ENCODE results near the gene SBF2. TPM values are rescaled to one million over a fixed set of nuclear protein-coding genes. Genes with fewer than 3 reads are reported as not detected.

The SBF2 gene
- total and polyA plus RNA-seq, 3 donors from 2014 or later = 27.8 to 52.8 (median 48.7) TPM

DNA sequence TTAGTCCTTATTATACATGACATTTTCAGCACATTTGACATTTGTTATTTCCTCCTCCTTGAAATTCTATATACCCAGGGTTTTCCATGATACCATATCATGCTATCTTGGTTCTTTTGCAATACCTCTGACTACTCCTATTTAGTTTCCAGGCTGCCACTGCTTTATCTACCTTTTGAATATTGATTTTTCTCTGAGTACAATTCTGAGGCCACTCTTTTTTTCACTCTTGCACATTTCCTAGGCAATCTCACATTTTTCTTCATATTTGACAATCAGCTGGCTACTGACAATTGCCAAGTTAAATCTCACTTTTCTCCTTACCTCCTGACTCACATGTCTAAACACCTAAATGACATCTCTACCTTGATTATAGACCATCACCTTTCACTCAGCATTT lies 11.9 kb downstream of the SBF2 start:
- Histone ChIP-seq H3K4me1 (no peaks in the 10 kb centered on the region), H3K27ac (no peak overlapping the region), H3K4me3 (no peak overlapping the region), H3K9me3 (no peaks in the 10 kb centered on the region), H3K27me3 (no peaks in the 10 kb centered on the region), H3K36me3 (ENCODE audit: low read depth, missing control alignments) (no peaks in the 10 kb centered on the region)
- intact Hi-C loops (cut with DNase I; ENCODE audit: low total_unique reads) = no loop called here
- no peak for DNase-seq
- TF ChIP-seq POLR2A (IDR thresholded peaks at IDR 0.05) = no peak
- TF ChIP-seq, protein P1, sequence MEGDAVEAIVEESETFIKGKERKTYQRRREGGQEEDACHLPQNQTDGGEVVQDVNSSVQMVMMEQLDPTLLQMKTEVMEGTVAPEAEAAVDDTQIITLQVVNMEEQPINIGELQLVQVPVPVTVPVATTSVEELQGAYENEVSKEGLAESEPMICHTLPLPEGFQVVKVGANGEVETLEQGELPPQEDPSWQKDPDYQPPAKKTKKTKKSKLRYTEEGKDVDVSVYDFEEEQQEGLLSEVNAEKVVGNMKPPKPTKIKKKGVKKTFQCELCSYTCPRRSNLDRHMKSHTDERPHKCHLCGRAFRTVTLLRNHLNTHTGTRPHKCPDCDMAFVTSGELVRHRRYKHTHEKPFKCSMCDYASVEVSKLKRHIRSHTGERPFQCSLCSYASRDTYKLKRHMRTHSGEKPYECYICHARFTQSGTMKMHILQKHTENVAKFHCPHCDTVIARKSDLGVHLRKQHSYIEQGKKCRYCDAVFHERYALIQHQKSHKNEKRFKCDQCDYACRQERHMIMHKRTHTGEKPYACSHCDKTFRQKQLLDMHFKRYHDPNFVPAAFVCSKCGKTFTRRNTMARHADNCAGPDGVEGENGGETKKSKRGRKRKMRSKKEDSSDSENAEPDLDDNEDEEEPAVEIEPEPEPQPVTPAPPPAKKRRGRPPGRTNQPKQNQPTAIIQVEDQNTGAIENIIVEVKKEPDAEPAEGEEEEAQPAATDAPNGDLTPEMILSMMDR (IDR thresholded peaks at IDR 0.05) = no peak

DNA sequence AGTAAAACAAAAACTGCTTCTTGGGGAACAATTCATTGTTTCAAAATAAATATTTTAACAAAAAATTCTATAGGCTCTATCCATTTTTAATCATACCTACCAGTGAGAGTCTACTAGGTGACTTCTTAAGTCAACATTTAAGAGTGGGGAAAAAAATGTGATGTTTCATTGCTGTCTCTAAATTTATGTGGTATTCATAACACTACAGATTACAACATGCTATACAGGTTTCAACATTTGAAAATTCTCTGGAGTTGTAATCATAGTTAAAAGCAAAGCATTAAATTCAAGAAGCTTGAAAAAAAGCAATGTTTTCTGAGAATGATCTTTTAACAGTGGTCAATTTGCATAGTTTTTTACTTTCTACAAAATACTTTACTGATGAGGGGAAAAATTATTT lies 18.3 kb downstream of the SBF2 start:
- Histone ChIP-seq H3K4me3 (no peak overlapping the region), H3K27me3 (no peaks in the 10 kb centered on the region), H3K9me3 (no peaks in the 10 kb centered on the region), H3K36me3 (ENCODE audit: low read depth, missing control alignments) (no peaks in the 10 kb centered on the region), H3K27ac (no peak overlapping the region), H3K4me1 (no peaks in the 10 kb centered on the region)
- no peak for TF ChIP-seq POLR2A (IDR thresholded peaks at IDR 0.05)
- TF ChIP-seq, protein P1 (IDR thresholded peaks at IDR 0.05) = no peak
- no peak for DNase-seq
- intact Hi-C loops (cut with DNase I; ENCODE audit: low total_unique reads) = no loop called here

DNA sequence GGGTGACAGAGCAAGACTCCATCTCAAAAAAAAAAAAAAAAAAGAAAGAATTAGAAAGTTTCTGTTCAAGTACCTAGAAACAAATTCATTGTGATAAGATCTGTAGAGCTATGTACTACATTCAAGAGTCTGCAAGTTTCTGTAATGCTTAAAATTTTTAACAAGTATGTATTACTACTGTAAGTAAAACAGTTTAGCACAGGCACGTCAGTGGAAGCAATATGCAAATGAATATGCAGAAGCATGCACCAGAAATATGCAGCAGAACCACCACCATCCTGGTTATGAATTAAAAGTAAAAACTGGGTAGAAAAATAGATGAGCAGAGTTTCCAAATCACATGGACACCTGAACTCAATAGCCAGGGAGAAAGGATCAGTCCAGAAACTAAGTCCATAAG lies 19.3 kb downstream of the SBF2 start:
- intact Hi-C loops (cut with DNase I; ENCODE audit: low total_unique reads) = no loop called here
- WGBS, 2 donors = 56 to 60% methylated on average over 1 of the region's 1 CpG
- DNase-seq = no peak

DNA sequence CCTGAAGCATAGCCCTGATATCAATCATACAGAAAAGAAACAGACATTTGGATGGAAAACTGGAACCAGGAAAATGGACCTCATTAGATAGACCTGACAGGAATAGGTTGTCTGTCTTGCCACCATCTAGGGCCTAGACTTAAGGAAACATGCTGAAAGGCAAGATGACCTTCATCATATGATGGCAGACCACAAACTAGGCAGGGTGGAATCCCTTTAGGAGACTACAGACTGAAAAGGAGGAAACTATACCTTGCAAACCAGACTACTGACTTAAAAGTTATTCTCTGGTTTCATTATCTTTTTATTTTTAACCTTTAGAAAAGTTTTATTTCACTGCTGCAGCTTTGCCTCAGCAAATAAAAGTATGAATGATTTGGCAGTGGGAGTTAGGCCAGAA lies 20.3 kb downstream of the SBF2 start:
- no peaks in the 10 kb centered on the region for H3K27me3 ChIP-seq
- intact Hi-C loops (cut with DNase I; ENCODE audit: low total_unique reads) = no loop called here
- no peak for DNase-seq
- H3K9me3 ChIP-seq = no peaks in the 10 kb centered on the region
- no peaks in the 10 kb centered on the region for H3K4me1 ChIP-seq
- H3K4me3 ChIP-seq = no peak overlapping the region
- H3K36me3 ChIP-seq (ENCODE audit: low read depth, missing control alignments) = no peaks in the 10 kb centered on the region
- no peak for TF ChIP-seq POLR2A (IDR thresholded peaks at IDR 0.05)
- TF ChIP-seq, protein P1 (IDR thresholded peaks at IDR 0.05) = no peak
- no peak overlapping the region for H3K27ac ChIP-seq

More for the DNA sequence above, 19.3 kb downstream of the SBF2 start:
- H3K9me3 ChIP-seq = no peaks in the 10 kb centered on the region
- H3K4me1 ChIP-seq = no peaks in the 10 kb centered on the region
- H3K4me3 ChIP-seq = no peak overlapping the region
- TF ChIP-seq, protein P1 (IDR thresholded peaks at IDR 0.05) = no peak
- TF ChIP-seq POLR2A (IDR thresholded peaks at IDR 0.05) = no peak
- H3K27me3 ChIP-seq = no peaks in the 10 kb centered on the region
- no peaks in the 10 kb centered on the region for H3K36me3 ChIP-seq (ENCODE audit: low read depth, missing control alignments)
- no peak overlapping the region for H3K27ac ChIP-seq

DNA sequence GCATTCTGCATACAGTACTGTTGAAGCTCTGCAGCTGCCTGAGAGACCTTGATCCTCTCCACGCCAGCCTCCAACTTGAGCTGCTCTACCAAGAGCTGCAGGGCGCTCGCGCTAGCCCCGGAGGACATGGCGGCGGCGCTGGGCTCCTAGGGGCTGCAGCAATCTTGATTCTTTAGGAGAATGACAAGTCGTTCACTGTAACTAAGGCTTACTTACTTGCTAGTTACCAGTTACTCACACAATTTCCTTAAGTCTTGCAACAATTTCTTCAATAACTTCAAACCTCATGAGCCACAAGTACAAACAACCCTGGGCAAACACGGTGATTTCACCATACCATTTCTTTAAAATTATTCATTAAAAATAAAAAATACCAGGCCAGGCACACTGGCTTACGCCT lies 21.9 kb downstream of the SBF2 start:
- no peaks in the 10 kb centered on the region for H3K4me1 ChIP-seq
- H3K36me3 ChIP-seq (ENCODE audit: low read depth, missing control alignments) = no peaks in the 10 kb centered on the region
- no peak overlapping the region for H3K4me3 ChIP-seq
- no peak for TF ChIP-seq POLR2A (IDR thresholded peaks at IDR 0.05)
- TF ChIP-seq, protein P1 (IDR thresholded peaks at IDR 0.05) = no peak
- 85 to 87% methylated on average over 3 of the region's 11 CpGs for WGBS, 2 donors
- H3K27ac ChIP-seq = no peak overlapping the region
- no peak for DNase-seq
- no peaks in the 10 kb centered on the region for H3K9me3 ChIP-seq
- no peaks in the 10 kb centered on the region for H3K27me3 ChIP-seq
- intact Hi-C loops (cut with DNase I; ENCODE audit: low total_unique reads) = no loop called here
